ENCODE data around the gene NAGPA.
"Not testable (repeated sequence)": the region's sequence is repeated elsewhere in the genome, so short reads cannot be mapped to it uniquely, and the experiment has no call there.

NAGPA gene

GRCh38 chr16:5062051-5062450 lies 28.3 kb upstream of the NAGPA start:
- DNase-seq (ENCODE audit: low read depth), result no peak

- DNase-seq (ENCODE audit: low read depth), result no peak
Measured at GRCh38 chr16:5060073-5060641, 26.4 kb upstream of the NAGPA start.

- no peak for DNase-seq (ENCODE audit: low read depth)
Measured at GRCh38 chr16:5059386-5060072, 25.8 kb upstream of the NAGPA start.

GRCh38 chr16:5058476-5058875 lies 24.7 kb upstream of the NAGPA start:
- DNase-seq (ENCODE audit: low read depth), result no peak

- no peak for DNase-seq (ENCODE audit: low read depth)
Measured at GRCh38 chr16:5056352-5056751, 22.6 kb upstream of the NAGPA start.

- DNase-seq (ENCODE audit: low read depth), result no peak
Measured at GRCh38 chr16:5054876-5055865, 21.4 kb upstream of the NAGPA start.

DNA sequence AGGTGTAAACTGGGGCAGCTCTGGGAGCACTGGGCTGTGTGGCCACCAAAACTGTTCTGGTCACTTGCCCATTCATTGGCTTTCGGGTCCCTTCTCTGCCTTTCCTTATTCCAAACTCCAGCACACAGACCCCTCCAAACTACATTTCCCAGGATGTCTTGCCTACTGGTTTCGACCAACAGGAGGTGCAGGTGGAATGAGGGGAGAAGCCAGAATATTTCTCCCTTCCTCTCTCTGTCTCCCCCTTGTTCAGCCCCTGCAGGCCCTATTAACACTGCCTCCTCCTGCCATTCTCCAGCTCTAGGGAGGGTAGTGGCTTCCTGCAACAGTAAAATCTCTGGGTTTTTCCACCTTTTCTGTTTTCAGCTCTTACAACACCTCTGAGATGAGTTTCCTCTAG lies 13.2 kb upstream of the NAGPA start:
- DNase-seq (ENCODE audit: low read depth), result no peak

DNA sequence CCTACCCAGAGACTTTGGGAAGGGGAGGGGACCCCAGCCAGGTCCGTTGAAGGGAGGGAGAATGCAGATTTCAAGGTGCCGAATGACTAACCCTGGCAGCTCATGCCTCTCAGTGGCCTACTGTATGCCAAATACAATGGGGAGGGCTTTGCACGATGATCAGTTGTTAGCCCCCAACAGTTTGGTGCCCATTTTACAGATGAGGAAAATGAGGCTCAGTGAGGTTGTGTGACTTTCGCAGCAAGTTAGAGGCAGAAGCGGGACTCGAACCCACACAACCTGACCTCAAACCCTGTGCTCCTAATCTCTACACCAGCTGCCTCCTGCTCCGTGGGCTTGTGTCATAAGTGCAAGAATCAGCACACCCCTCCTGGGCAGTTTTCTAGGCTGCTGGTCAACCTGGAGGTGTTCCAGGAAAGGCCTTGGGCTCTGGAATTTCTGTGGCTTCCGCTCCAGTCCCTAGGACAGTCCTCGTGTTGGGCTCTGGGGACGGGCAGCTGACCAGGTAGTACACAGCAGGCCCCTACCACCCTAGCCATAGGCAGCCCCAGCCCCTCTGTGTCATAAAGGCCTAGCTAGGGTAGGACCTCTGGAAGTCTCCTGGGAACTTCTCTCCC lies 11.9 kb upstream of the NAGPA start:
- no peak for DNase-seq (ENCODE audit: low read depth)

DNA sequence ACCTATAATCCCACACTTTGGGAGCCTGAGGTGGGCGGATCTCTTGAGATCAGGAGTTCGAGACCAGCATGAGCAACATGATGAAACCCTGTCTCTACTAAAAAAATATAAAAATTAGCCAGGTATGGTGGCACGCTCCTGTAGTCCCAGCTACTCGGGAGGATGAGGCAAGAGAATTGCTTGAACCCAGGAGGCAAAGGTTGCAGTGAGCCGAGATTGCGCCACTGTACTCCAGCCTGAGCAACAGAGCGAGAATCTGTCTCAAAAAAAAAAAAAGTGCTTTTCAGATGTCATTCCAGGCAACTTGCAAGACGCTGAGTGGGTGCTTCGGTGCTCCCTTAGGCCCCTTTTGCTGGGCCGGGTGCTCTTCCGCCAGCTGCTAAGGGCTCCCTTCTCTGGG lies 10.8 kb upstream of the NAGPA start:
- DNase-seq (ENCODE audit: low read depth), result not testable (repeated sequence)

DNA sequence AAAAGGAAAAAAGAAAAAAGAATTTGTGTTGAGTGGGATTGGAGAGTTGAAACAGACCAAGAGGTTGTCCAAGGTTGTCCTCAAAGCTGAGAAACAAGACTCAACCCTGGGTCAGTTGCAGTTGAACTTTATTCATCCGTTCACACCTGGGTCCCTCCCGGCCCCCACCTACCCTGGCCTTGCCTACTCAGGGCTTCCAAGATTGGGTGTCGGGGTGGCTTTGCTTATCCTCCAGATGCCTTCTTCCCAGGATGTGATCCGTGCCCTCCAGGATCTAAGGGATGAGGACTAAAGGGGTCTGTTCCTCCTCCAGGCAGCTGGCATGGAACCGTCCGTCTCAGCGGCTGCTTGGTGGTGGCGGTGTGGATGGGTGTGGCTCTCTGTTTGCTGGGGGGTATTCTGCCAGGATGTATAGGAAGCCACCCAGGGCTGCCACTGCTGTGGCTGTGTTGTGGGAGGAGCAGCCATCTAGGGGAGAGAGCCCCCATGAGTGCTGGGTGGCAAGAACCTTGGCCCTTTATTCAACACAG lies 10.3 kb upstream of the NAGPA start:
- no peak for DNase-seq (ENCODE audit: low read depth)

DNA sequence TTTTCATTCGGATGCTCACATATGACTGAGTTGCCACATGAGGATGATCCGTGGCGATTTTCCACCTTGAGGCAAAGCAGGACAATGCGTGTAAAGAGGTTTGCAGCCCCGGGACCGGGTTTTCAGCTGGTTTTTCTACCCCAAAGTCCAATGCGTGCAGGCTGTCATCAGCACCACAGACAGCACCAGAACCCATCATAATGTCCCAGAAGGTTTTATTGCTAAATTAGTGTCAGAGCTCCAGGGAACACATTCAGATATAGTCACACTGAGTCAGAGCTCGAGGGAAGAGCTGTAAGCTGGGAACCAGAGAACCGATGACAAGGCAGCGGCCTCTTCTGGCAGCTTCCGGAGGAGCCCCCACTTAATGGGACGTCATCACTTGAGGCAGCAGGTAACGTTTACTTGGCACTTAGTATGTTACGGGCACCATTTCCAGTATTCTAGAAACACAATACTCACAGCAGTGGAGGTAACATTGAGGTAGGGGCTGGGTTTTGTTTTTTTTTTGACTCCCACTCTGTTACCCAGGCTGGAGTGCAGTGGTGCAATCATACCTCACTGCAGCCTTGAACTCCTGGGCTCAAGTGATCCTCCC lies 8.9 kb upstream of the NAGPA start:
- DNase-seq (ENCODE audit: low read depth), result no peak

GRCh38 chr16:5041600-5042133 lies 7.9 kb upstream of the NAGPA start:
- DNase-seq (ENCODE audit: low read depth), result no peak

GRCh38 chr16:5040451-5040850 lies 6.7 kb upstream of the NAGPA start:
- DNase-seq (ENCODE audit: low read depth), result no peak

GRCh38 chr16:5036228-5037156 lies 2.8 kb upstream of the NAGPA start:
- no peak for DNase-seq (ENCODE audit: low read depth)

DNA sequence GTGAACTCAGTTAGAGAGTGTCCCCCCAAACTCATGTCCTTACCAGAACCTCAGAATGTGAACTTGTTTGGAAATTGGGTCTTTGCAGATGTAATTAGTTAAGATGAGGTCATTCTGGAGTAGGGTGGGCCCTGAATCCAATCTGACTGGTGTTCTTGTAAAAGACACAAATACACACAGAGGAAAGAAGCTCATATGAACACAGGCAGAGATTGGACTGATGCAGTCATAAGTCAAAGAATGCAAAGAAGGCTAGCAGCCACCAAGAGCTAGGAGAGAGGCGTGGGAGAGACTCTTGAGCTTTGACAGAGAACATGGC lies 2.1 kb upstream of the NAGPA start:
- DNase-seq (ENCODE audit: low read depth), result no peak

DNA sequence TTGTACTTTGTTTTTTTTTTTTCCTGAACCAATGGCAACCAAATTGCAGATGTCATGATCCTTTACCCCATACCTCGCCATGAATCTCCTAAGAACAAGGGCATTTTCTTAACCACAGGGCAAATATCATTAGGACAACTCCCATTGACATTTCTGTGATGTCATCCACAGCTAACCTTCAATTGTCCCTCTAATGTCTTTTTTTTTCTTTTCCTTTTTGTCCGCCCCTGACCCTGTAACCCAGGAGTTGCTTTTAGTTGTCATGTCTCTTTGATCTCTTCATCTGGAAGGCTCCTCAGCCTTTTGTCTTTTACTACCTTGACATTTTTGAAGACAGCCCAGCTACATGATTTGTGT lies 410 bp upstream of the NAGPA start:
- DNase-seq (ENCODE audit: low read depth), result no peak

- no peak for DNase-seq (ENCODE audit: low read depth)
Measured at GRCh38 chr16:5032748-5033167, 977 bp downstream of the NAGPA start.

DNA sequence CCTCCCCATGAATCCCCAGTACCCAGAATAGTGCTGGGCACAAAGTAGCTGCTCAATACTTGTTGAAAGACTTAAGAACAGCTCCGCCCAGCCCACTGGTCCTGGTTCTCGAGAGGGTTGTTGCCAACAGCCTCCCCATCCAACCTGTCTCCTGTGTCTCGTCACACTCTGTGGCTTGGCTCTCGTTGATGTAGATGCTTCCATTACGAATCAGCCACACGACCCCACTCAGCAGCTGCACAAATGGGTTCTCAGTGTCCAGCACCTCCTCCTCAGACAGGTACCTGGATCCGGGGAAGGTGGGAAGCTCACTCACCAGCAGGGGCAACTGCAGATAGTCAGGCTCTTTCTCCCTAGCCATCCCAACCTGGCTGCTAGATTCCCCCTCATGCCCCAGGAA lies 2.1 kb downstream of the NAGPA start:
- DNase-seq (ENCODE audit: low read depth), result no peak

DNA sequence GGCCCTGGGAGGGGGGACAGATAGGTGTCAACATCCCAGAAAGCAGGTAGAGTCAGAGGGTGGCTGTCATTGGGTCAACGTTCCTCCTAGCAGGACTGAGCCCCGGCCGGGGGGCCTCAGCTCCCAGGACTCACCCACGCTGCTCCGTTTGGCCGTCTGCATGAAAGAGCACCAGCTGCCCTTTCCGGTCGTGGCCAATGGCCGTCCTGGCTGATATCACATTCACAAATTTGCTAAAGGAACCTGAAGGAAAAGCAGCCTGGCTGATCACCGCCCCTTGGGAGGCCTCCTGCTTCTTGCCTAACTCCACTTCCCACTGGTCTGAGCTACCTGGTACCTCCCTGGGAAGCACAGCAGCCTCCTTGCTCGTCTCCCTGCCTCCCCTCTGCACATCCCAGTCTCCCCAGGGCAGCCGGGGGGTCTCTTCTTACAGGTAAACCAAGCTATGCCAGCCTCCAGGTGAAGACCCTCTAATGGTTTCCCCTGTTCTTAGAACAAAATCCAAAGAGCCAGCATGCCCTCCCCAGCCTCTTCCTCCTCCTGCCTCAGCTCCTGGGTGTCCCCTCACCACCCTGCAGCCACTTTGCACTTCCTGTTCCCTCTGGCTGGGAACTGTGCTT lies 3.4 kb downstream of the NAGPA start:
- DNase-seq (ENCODE audit: low read depth), result no peak

- DNase-seq (ENCODE audit: low read depth), result no peak
Measured at GRCh38 chr16:5028950-5029475, 4.7 kb downstream of the NAGPA start.
